DND-41 (cell line): ENCODE results near the gene NCAN.

ENCODE experiments used
- ATAC-seq: fragments of 200-7000 bp; cut with Tn5 transposase; 3 replicates; pipeline ENCODE4 v1.9.1; 2021; ENCODE audit warnings: low read depth; ENCODE audit not compliant: insufficient read depth
- DNase-seq: peaks from one replicate; pipeline ENCODE4 v3.0.0-alpha.2; 2020
- H2AFZ ChIP-seq: 2 replicates; pipeline ENCODE4 v1.6.0; 2012; ENCODE audit warnings: low read depth, low read length
- H3K27ac ChIP-seq: 2 replicates; pipeline ENCODE4 v1.5.1; 2012; ENCODE audit warnings: low read length, inconsistent platforms
- H3K27me3 ChIP-seq: fragments of 200-600 bp; sonication (generic); 2 replicates; pipeline ENCODE4 v1.6.0; 2012; ENCODE audit warnings: low read length, mild to moderate bottlenecking, inconsistent platforms; ENCODE audit not compliant: insufficient read depth, poor library complexity
- H3K36me3 ChIP-seq: 2 replicates; pipeline ENCODE4 v1.5.1; 2012; ENCODE audit warnings: low read length, inconsistent platforms; ENCODE audit not compliant: insufficient read depth
- H3K4me1 ChIP-seq: 2 replicates; pipeline ENCODE4 v1.5.1; 2012; ENCODE audit warnings: mild to moderate bottlenecking, low read length; ENCODE audit not compliant: insufficient read depth
- H3K4me2 ChIP-seq: 2 replicates; pipeline ENCODE4 v1.6.0; 2012; ENCODE audit warnings: mild to moderate bottlenecking, moderate library complexity, low read length, inconsistent platforms; ENCODE audit not compliant: insufficient read depth
- H3K4me3 ChIP-seq, 2 experiments: fragments of 200-600 bp in 1 of 2; shearing (Covaris generic) in 1 of 2; 2 replicates each; pipeline ENCODE4 v1.5.1; 2012 to 2016; ENCODE audit warnings: inconsistent platforms in 2 of 2, low read length in 2 of 2, mild to moderate bottlenecking in 2 of 2, low read depth in 1 of 2, moderate library complexity in 1 of 2
- H3K79me2 ChIP-seq: 2 replicates; pipeline ENCODE4 v1.6.0; 2012; ENCODE audit warnings: low read length, inconsistent platforms; ENCODE audit not compliant: insufficient read depth
- H3K9ac ChIP-seq: 2 replicates; pipeline ENCODE4 v1.6.0; 2012; ENCODE audit warnings: low read depth, mild to moderate bottlenecking, inconsistent platforms, low read length, moderate library complexity
- H3K9me3 ChIP-seq: 2 replicates; pipeline ENCODE4 v1.5.1; 2012; ENCODE audit warnings: low read length, moderate library complexity, mild to moderate bottlenecking, inconsistent platforms; ENCODE audit not compliant: insufficient read depth, severe bottlenecking
- H4K20me1 ChIP-seq: 2 replicates; pipeline ENCODE4 v1.6.0; 2012; ENCODE audit warnings: low read length; ENCODE audit not compliant: insufficient read depth
- EZH2 ChIP-seq: IDR thresholded peaks from 3 replicates; pipeline ENCODE4 v1.6.1; 2012; ENCODE audit warnings: borderline replicate concordance, low read depth, mild to moderate bottlenecking, moderate library complexity, low read length, inconsistent platforms; ENCODE audit not compliant: severe bottlenecking
- TF ChIP-seq, protein P1 (sequence below): IDR thresholded peaks from 2 replicates; pipeline ENCODE4 v1.5.1; 2012; ENCODE audit warnings: borderline replicate concordance, low read length, moderate library complexity, mild to moderate bottlenecking; ENCODE audit not compliant: poor library complexity, severe bottlenecking; ENCODE audit errors: extremely low read depth

Gene NCAN

DNA sequence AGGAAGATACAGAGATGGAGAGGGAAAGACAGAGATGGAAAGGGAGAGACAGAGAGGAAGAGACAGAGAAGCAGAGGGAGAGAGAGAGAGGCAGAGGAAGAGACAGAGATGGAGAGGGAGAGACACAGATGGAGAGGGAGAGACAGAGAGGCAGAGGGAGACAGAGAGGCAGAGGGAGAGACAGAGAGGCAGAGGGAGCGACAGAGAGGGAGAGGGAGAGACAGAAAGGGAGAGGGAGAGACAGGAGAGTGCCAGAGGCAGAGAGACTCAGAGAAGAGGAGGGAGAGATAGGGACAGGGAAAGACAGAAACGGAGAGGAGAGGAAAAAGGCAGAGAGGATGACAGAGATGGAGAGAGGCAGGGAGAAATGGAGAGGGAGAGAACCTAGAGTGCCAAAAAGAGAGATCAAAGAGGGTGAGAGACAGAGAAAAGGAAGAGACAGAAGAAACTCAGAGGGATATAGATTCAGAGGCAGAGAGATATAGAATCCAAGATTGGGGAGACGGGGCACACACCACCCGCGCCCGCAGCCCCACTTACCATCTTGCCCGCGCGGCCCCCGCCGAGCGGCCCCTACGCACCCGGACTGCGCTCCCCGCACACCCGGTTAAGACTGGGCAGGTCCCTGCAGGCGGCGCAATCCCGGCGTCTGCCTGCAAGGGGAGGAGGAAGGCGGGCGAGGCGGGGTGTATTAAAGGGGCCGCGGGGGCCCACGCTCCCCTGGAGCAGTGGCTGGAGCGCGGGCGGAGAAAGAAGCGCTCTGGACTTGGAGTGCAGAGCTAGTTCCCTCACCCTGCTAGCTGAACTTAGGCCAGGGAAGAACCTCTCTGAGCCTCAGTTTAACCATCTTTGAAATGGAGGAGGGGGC is 50.7 kb downstream of the NCAN start:
- H3K27ac ChIP-seq: no peak overlapping the region
- H3K79me2 ChIP-seq: no peaks in the 10 kb centered on the region
- H3K4me2 ChIP-seq: no peak overlapping the region
- no peaks in the 10 kb centered on the region for H3K36me3 ChIP-seq
- no peaks in the 10 kb centered on the region for H3K27me3 ChIP-seq
- no peak overlapping the region for H3K9ac ChIP-seq
- H3K9me3 ChIP-seq: no peaks in the 10 kb centered on the region
- ATAC-seq (no peak), DNase-seq (no peak)
- H4K20me1 ChIP-seq: no peaks in the 10 kb centered on the region
- TF ChIP-seq, protein P1, sequence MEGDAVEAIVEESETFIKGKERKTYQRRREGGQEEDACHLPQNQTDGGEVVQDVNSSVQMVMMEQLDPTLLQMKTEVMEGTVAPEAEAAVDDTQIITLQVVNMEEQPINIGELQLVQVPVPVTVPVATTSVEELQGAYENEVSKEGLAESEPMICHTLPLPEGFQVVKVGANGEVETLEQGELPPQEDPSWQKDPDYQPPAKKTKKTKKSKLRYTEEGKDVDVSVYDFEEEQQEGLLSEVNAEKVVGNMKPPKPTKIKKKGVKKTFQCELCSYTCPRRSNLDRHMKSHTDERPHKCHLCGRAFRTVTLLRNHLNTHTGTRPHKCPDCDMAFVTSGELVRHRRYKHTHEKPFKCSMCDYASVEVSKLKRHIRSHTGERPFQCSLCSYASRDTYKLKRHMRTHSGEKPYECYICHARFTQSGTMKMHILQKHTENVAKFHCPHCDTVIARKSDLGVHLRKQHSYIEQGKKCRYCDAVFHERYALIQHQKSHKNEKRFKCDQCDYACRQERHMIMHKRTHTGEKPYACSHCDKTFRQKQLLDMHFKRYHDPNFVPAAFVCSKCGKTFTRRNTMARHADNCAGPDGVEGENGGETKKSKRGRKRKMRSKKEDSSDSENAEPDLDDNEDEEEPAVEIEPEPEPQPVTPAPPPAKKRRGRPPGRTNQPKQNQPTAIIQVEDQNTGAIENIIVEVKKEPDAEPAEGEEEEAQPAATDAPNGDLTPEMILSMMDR: no peak
- no peak overlapping the region for H3K4me3 ChIP-seq
- H3K4me1 ChIP-seq: no peaks in the 10 kb centered on the region
- H2AFZ ChIP-seq: no peak overlapping the region; the same call in 1 of the 2 replicates

DNA sequence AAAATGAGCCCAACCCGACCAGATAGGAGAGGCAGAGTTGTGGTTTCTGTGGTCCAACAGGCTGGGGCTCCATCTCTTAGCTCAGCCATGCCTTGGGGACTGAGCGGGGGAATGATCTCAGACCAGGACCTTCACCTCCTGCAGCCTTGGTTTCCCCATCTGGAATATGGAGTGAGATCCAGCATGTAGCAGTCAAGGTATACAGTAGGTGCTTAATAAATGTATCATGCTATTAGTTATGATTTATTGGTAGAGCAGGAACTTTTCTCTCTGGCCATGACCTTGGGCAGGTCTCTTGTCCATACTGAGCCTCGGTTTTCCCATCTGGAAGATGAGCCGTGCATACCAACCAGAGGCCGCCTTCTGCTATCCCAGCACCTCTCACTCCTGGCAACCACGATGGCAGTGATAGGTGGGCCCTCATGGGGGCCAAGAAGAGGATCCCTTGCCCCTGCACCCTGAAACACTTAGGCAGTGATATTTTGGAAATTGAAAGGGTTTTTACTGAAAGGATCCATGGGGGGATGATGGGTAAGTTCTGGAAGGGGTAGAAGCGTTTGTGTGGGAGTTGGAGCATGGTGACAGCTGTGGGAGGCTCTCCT is 52.2 kb downstream of the NCAN start:
- no peaks in the 10 kb centered on the region for H3K27me3 ChIP-seq
- H3K4me2 ChIP-seq: no peak overlapping the region
- no peak for DNase-seq
- ATAC-seq: no peak
- no peak for TF ChIP-seq EZH2
- TF ChIP-seq, protein P1: no peak
- H4K20me1 ChIP-seq: peaks cover under 1% of the 10 kb centered on the region; the same call in 1 of the 2 replicates
- no peak overlapping the region for H2AFZ ChIP-seq
- H3K9ac ChIP-seq: no peak overlapping the region
- H3K79me2 ChIP-seq: no peaks in the 10 kb centered on the region
- H3K4me3 ChIP-seq: no peak overlapping the region
- no peaks in the 10 kb centered on the region for H3K4me1 ChIP-seq
- H3K27ac ChIP-seq: no peak overlapping the region
- no peaks in the 10 kb centered on the region for H3K36me3 ChIP-seq
- H3K9me3 ChIP-seq: no peaks in the 10 kb centered on the region

DNA sequence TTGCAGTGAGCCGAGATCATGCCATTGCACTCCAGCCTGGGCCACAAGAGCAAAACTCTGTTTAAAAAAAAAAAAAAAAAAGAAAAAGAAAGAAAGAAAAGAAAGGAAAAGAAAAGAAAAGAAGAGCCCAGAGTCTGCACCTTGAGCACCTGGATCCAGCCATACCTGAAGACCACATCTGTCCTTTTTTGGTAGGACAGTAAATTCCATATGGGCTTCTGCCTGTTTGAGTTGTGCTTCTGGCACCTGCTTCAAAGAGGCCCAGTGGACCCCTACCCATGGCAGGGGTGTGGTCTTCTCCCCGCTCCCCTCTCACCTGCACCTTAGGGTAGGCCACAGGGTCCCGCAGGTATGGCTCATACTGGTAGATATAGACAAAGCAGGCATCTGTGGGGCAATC is 55.5 kb downstream of the NCAN start:
- Histone ChIP-seq H2AFZ (no peak overlapping the region), H3K9me3 (no peaks in the 10 kb centered on the region), H3K4me3 (no peak overlapping the region), H4K20me1 (peaks cover 5% of the 10 kb centered on the region; the same call in 1 of the 2 replicates), H3K4me2 (no peak overlapping the region), H3K27ac (no peak overlapping the region), H3K79me2 (no peaks in the 10 kb centered on the region), H3K9ac (no peak overlapping the region), H3K36me3 (no peaks in the 10 kb centered on the region), H3K27me3 (no peaks in the 10 kb centered on the region), H3K4me1 (no peaks in the 10 kb centered on the region)
- ATAC-seq: no peak
- TF ChIP-seq EZH2: no peak
- TF ChIP-seq, protein P1: no peak
- DNase-seq: no peak
